ENCODE measurements around the gene PRDM16.

PRDM16 gene

DNA sequence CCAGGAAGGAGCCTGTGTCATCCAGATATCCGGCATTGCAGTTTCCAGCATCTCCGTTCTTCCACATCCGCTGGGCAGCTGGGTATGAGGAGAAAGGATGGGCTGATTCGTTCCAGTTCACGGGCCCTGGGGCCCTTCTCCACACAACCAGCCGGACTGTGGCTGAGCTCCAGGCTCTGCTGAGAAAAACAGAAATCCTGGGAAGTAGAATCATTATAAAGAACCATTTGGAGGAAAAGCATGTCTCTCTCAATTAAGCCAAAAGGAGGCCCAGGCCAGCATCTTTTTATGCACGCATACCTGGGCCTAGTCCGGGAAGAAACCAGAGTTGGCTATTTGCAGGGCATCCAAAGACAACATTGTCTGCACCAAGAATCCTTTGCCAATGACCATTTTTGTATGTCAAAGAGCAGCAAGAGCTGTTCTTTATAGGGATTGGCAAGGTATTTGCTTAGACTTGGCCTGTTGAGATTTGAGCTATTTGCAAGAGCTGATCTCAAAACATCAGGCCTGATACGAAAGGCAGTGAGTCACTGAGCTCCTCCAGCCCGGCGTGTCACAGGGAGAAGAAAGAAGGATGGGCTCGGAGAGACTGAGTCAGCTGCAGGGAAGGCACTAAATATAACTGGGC, 300.6 kb downstream of the PRDM16 start:
- intact Hi-C loops (cut with micrococcal nuclease): no loop called here
- Mint-ChIP-seq H3K36me3 (ENCODE audit: low read depth) (no peaks in the 10 kb centered on the region), H3K4me3 (no peak overlapping the region), H3K9me3 (no peaks in the 10 kb centered on the region), H3K27ac (no peak overlapping the region), H3K27me3 (peaks cover 19% of the 10 kb centered on the region), H3K4me1 (ENCODE audit: low read depth) (no peaks in the 10 kb centered on the region)

DNA sequence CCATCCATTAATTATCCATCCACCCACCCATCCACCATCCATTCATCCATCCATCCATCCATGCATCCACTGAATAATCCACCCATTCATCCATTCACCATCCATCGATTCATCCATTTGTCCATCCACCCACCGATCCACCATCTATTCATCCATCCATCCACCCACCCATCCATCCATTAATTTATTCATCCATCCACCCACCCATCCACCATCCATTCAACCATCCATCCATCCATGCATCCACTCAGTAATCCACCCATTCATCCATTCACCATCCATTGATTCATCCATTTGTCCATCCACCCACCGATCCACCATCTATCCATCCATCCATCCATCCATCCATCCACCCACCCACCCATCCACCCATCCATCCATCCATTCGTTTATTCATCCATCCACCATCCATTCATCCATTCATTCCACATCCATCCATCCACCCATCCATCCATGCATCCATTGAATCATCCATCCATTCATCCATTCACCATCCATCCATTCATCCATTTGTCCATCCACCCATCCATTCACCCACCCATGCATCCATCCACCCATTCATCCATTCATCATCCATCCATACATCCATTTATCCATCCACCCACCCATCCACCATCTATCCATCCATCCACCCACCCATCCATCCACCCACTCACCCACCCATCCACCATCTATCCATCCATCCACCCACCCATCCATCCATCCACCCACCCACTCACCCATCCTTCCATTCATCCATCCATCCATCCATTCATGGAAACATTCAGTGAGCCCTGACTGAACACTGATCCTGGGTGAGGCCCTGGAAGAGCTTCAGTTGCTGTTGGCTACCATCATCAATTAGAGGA, 302.1 kb downstream of the PRDM16 start:
- no peaks in the 10 kb centered on the region for H3K36me3 Mint-ChIP-seq (ENCODE audit: low read depth)
- peaks cover 10% of the 10 kb centered on the region for H3K27me3 Mint-ChIP-seq
- no peak overlapping the region for H3K4me3 Mint-ChIP-seq
- intact Hi-C loops (cut with micrococcal nuclease): no loop called here
- no peaks in the 10 kb centered on the region for H3K4me1 Mint-ChIP-seq (ENCODE audit: low read depth)
- no peak overlapping the region for H3K27ac Mint-ChIP-seq
- H3K9me3 Mint-ChIP-seq: no peaks in the 10 kb centered on the region

DNA sequence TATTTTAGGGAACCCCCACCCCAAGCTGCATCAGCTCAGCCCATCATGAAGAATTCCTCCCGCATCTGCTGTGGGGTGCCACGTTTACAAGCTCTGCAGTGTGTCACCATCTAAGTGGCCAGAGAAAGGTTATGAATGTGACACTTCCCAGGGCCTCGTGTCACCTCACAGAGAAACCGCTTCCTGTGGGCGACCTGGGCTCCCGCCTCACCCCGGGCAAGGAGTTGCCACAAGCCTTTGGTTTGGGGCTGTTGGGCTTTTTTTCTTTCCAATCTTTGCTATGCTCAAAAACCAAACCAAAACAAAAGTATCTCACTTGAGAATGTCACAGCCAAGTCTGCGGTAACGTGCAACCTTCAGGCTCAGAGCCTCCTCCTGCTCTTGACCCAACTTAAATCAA, 303.3 kb downstream of the PRDM16 start:
- Mint-ChIP-seq H3K27me3 (peaks cover 6% of the 10 kb centered on the region), H3K27ac (no peak overlapping the region), H3K4me1 (ENCODE audit: low read depth) (no peaks in the 10 kb centered on the region), H3K36me3 (ENCODE audit: low read depth) (no peaks in the 10 kb centered on the region), H3K9me3 (no peaks in the 10 kb centered on the region), H3K4me3 (no peak overlapping the region)
- intact Hi-C loops (cut with micrococcal nuclease): no loop called here

DNA sequence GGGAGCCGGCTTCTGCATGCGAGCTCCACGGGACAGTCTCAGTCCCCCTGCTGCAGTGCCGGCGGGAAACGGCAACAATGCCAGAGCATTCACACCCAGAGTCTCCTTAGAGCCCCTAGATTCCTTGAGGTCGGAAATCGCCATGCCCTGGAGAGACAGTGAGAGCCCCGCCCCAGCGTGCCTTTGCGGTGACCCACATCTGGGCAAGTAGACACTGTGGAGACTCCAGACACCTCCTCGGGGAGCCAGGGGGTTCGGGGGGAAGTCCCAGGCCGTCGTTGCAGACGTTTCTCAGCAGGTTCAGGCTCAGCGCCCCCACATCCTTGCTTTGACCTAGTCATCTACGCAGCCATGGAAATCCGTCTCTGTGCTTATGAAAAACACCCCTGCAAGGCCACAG, 304.2 kb downstream of the PRDM16 start:
- Mint-ChIP-seq H3K9me3 (no peaks in the 10 kb centered on the region), H3K27me3 (peaks cover 2% of the 10 kb centered on the region), H3K4me1 (ENCODE audit: low read depth) (no peaks in the 10 kb centered on the region), H3K4me3 (no peak overlapping the region), H3K36me3 (ENCODE audit: low read depth) (no peaks in the 10 kb centered on the region), H3K27ac (no peak overlapping the region)
- intact Hi-C loops (cut with micrococcal nuclease): no loop called here

DNA sequence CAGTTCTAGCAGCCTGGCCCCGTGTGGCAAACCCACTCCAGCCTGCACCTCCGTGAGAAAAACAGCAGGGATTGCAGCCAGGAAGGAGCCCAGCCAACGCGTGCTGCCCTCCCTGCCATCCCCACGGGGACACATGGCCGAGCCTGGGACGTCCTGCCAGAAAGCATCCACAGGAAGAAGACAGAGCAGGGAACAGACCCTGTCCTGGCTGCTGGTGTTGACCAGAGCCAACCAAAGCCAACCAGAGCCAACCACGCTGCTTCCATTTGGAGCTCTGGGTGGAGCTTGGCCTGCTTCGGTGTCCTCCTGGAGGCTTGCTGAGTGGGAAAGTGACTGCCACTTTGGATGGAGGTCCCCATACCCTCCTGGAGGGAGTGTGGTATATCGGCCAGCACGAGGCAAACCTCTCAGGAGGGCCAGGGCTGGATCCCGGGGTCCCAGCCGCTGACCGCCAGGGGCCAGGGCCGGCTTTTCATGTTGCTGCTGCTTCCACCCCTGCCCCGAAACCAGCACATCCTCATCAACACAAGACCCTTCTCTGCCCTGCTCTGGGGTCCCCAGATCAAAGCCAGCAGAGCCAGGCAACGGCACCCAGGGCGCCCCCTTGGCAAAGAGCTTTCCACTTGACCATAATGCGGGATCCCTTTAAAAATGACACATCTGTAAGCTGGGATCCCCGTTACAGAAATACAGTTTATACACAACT, 304.9 kb downstream of the PRDM16 start:
- intact Hi-C loops (cut with micrococcal nuclease): no loop called here
- Mint-ChIP-seq H3K4me3 (no peak overlapping the region), H3K36me3 (ENCODE audit: low read depth) (no peaks in the 10 kb centered on the region), H3K4me1 (ENCODE audit: low read depth) (no peaks in the 10 kb centered on the region), H3K27me3 (peaks cover 2% of the 10 kb centered on the region), H3K9me3 (no peaks in the 10 kb centered on the region), H3K27ac (no peak overlapping the region)

DNA sequence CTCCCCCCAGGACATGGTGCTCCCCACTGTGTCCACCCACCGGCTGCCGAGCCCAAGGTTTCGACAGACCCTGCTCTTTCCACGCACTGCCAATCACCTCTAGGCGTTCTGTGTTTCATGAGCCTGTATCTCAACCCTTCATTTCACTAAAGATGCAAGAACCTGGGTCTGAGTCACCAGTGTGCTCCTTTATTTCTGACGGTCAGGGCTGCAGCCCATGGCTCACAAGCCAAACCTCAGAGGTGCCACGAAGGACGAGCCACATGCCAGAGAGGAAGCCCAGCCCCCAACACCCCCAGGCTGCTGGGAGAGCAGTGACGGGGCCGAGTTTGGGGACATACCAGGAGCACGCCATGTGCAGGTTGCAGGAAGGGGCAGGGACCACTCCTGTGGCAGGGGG, 306.2 kb downstream of the PRDM16 start:
- no peak overlapping the region for H3K4me3 Mint-ChIP-seq
- no peaks in the 10 kb centered on the region for H3K4me1 Mint-ChIP-seq (ENCODE audit: low read depth)
- H3K27me3 Mint-ChIP-seq: peaks cover 2% of the 10 kb centered on the region
- no peaks in the 10 kb centered on the region for H3K36me3 Mint-ChIP-seq (ENCODE audit: low read depth)
- intact Hi-C loops (cut with micrococcal nuclease): no loop called here
- H3K27ac Mint-ChIP-seq: no peak overlapping the region
- no peaks in the 10 kb centered on the region for H3K9me3 Mint-ChIP-seq

DNA sequence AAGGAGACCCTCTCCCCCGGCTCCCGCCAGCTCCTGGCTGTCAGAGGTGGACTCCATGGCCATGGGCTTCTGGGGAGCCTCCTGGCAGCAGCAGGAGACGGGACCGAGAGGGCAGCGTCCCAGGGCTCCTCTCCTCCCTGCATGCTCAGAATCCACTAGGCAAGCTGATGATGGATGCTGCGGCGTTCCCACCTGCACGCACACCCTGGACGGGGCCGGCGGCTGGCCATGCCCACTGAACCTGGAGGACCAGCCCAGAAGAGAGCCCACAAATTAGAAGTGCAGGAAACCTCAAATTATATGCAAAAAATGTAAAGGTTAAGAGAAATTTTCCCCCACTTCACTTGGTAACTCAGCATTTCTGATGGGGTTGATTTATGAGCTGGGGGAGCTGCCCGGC, 308.2 kb downstream of the PRDM16 start:
- H3K27ac Mint-ChIP-seq: no peak overlapping the region
- H3K4me3 Mint-ChIP-seq: no peak overlapping the region
- intact Hi-C loops (cut with micrococcal nuclease): no loop called here
- H3K4me1 Mint-ChIP-seq (ENCODE audit: low read depth): no peaks in the 10 kb centered on the region
- H3K9me3 Mint-ChIP-seq: no peaks in the 10 kb centered on the region
- H3K27me3 Mint-ChIP-seq: peaks cover 2% of the 10 kb centered on the region
- no peaks in the 10 kb centered on the region for H3K36me3 Mint-ChIP-seq (ENCODE audit: low read depth)

DNA sequence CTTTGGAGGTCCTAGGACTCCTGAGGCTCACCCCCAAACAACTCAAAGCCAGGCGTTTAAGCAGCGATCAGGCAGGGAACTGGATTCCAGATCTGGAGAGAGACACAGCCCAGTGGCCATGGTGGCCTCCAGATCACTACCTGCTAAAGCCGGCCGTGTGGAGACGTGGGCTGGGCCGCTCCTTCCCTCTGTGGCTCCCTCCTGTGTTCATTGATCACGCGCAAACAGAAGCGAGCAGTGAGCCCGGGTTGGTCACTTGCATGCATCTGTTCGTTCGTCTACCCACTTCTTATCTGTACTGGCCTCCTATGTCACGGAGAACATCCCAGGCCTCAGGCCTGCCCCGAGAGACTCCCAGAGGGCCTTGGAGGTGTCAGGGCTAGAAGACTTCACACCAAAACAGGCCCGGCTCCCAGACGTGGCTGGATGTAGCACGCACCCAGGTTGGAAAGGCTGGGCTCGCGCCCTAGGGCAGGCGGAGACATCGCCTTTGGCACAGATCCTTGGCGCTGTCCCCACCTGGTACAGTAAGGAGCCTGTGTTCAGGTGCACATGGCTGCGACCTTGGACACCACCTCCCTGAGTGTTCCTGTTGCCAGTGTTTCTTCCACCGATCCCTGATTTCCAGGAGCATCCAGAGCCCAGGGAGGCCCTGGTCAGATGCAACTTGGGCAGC, 308.7 kb downstream of the PRDM16 start:
- intact Hi-C loops (cut with micrococcal nuclease): no loop called here
- Mint-ChIP-seq H3K9me3 (no peaks in the 10 kb centered on the region), H3K27me3 (peaks cover 2% of the 10 kb centered on the region)

DNA sequence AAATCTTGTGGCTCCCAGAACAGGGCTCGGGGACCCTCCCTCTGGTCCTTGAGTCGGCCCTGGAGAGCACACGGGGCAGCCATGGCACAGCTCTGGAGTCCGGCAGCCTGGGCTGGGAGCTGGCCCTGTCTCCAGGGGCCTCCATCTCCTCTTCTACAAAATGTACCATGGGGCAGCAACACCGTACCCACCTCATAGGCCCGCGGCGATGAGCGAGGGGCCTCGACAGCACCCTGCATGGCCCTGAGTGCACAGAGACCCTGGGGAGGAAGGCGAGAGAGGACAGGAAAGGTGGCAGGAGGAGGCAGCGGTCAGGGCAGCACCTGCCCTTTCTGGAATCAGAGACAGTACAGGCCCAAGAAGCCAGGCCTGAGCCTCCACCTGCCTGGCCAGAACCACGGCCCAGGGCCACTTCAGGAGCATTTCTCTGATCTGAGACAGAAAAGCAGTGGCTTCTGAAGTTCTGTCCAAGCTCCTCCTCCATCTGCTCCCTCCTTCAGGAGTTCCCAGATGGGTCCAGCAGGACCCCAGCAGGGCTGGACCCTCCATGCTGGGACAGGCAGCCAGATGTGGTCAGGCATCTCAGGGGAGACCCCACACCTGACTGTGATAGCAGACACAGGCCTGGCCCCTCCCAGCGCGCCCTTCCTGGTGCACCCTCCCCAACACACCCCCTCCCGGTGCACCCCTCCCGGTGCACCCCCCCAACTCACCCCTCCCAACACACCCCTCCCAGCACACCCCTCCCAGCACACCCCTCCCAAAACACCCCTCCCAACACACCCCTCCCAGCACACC, 309.6 kb downstream of the PRDM16 start:
- Mint-ChIP-seq H3K9me3 (no peaks in the 10 kb centered on the region), H3K36me3 (ENCODE audit: low read depth) (no peaks in the 10 kb centered on the region), H3K4me3 (no peak overlapping the region), H3K27ac (no peak overlapping the region), H3K27me3 (peaks cover 2% of the 10 kb centered on the region), H3K4me1 (ENCODE audit: low read depth) (no peaks in the 10 kb centered on the region)
- intact Hi-C loops (cut with micrococcal nuclease): no loop called here

More for the DNA sequence above, 308.7 kb downstream of the PRDM16 start:
- Mint-ChIP-seq H3K4me3 (no peak overlapping the region), H3K36me3 (ENCODE audit: low read depth) (no peaks in the 10 kb centered on the region), H3K4me1 (ENCODE audit: low read depth) (no peaks in the 10 kb centered on the region), H3K27ac (no peak overlapping the region)

DNA sequence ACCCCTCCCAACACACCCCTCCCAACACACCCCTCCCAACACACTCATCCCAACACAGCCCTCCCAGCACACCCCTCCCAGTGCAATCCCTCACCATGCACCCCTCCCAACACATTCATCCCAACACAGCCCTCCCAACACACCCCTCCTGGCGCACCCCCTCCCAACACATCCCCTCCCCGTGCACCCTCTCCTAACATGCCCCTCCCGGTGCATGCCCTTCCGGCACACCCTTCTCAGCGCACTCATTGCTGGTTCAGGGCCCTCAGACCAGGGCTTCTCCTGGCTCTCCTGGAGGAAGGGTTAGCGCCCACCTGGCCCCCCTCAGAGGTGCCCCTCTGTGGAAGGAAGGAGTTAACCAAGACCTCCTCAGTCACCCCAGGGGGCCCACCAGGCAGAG, 310.9 kb downstream of the PRDM16 start:
- no peak overlapping the region for H3K27ac Mint-ChIP-seq
- H3K4me3 Mint-ChIP-seq: no peak overlapping the region

DNA sequence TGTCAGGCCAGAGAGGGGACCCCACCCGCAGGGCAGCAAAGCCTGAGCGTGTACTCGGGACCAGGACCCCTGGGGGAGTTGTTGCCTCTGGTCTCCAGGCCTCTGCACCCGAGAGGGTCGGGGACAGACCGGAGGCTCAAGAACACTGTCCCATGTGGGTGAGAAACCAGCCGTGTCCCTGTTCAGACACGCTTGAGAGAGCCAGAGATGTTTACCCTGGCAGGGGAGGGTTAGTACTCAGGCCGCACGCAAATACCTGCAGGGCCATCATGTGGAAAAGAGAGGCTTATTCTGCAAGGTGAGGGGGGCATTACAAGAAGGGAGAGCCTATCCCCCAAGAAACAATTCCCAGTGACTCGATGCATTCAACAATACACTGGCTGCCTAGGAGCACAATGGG, 311.5 kb downstream of the PRDM16 start:
- no peaks in the 10 kb centered on the region for H3K4me1 Mint-ChIP-seq (ENCODE audit: low read depth)
- no peak overlapping the region for H3K27ac Mint-ChIP-seq
- no peaks in the 10 kb centered on the region for H3K36me3 Mint-ChIP-seq (ENCODE audit: low read depth)
- H3K27me3 Mint-ChIP-seq: no peaks in the 10 kb centered on the region
- H3K4me3 Mint-ChIP-seq: no peak overlapping the region
- intact Hi-C loops (cut with micrococcal nuclease): no loop called here
- no peaks in the 10 kb centered on the region for H3K9me3 Mint-ChIP-seq

More for the DNA sequence above, 310.9 kb downstream of the PRDM16 start:
- peaks cover 2% of the 10 kb centered on the region for H3K27me3 Mint-ChIP-seq
- no peaks in the 10 kb centered on the region for H3K9me3 Mint-ChIP-seq
- intact Hi-C loops (cut with micrococcal nuclease): no loop called here
- H3K4me1 Mint-ChIP-seq (ENCODE audit: low read depth): no peaks in the 10 kb centered on the region
- H3K36me3 Mint-ChIP-seq (ENCODE audit: low read depth): no peaks in the 10 kb centered on the region

DNA sequence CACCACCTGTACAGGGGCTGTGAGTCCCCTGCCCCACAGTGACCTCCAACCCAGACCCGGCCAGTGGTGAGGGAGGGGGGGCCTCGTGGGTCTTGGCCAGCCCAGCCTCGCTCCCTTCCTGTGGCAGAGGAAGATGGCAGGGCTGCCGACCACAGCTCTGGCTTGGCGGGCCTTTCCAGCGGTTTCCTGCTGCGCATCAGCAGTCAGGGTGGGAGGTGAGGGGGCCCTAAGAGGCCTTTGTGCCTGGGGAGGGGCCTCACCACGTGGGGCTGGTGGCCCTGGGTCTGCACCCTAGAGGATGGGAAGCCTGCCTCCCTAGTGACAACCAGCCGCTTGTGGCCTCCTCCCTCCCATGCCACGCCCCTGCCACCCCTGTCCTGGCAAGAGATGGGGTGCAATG, 312.9 kb downstream of the PRDM16 start:
- Mint-ChIP-seq H3K4me1 (ENCODE audit: low read depth) (no peaks in the 10 kb centered on the region), H3K9me3 (no peaks in the 10 kb centered on the region), H3K36me3 (ENCODE audit: low read depth) (no peaks in the 10 kb centered on the region), H3K4me3 (no peak overlapping the region), H3K27me3 (no peaks in the 10 kb centered on the region), H3K27ac (no peak overlapping the region)
- intact Hi-C loops (cut with micrococcal nuclease): no loop called here

DNA sequence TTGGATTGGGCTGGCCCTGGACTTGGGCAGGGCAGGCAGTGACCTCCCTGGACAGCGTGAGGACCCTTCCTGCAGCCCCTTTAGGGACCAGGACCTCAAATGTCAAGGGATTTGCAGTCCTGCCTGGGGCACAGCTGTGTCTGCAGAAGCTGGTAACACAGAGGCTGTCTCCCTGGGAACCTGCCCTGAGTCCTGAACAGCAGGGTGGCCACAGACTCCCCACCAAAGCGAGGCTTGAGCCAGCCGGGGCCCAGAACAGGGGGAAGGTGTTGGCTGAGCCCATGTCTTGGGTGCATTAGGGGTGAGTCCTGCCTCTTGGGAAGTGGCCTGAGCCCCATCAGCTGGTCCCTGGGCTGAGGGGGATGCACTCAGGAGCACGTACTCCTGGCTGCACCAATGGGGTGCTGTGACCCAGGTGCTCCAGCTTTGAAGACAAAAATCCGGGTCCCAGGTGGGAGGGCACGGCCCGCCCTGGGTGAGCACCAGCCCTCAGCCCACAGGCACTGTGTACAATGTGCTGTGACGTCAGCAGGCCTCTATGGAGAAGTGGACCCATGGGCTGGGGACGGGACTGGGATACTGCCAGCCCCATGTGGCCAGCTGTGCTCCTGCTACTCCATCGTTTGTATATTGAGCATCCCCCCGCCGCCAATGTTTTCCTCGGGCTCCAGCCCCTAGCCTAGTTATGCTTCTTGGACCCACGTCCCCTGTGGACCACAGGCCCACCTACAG, 313.5 kb downstream of the PRDM16 start:
- H3K36me3 Mint-ChIP-seq (ENCODE audit: low read depth): no peaks in the 10 kb centered on the region
- H3K9me3 Mint-ChIP-seq: no peaks in the 10 kb centered on the region
- H3K4me3 Mint-ChIP-seq: no peak overlapping the region
- no peak overlapping the region for H3K27ac Mint-ChIP-seq
- intact Hi-C loops (cut with micrococcal nuclease): no loop called here
- H3K4me1 Mint-ChIP-seq (ENCODE audit: low read depth): no peaks in the 10 kb centered on the region
- H3K27me3 Mint-ChIP-seq: no peaks in the 10 kb centered on the region

All from dendritic cell treated with granulocyte-macrophage colony-stimulating factor and Interleukin-4, amounts not matched to agents 40 ng/mL and 50 ng/mL, for 4 days (primary cell).